Caco-2 (cell line): Measurements from ENCODE around the gene PDGFC. TPM values are rescaled to one million over a fixed set of nuclear protein-coding genes. Genes with fewer than 3 reads are reported as not detected.

Source experiments
- BruUV-seq: library from RNA; stranded (reverse); fragments of 400-500 nt; replicated peaks from 2 replicates; lab custom pipeline; 2021; lab: Mats Ljungman, UMichigan
- CTCF ChIA-PET: fragments of 300-600 bp; sonication (Branson Sonifier 250); formaldehyde crosslinking; loops from one replicate; lab custom pipeline; 2022; ENCODE audit warnings: antibody characterized with exemption; lab: Charles Lee
- POLR2A ChIA-PET: fragments of 300-600 bp; sonication (Branson Sonifier 250); formaldehyde crosslinking; loops from one replicate; lab custom pipeline; 2022; ENCODE audit warnings: antibody characterized with exemption; lab: Charles Lee
- DNase-seq, 2 experiments: peaks; one replicate each; pipeline versions ENCODE4 v3.0.0 to v3.0.0-alpha.2; 2020 to 2022
- H3K27me3 ChIP-seq: replicated peaks from 2 replicates; pipeline ENCODE4 v1.6.0; 2011; ENCODE audit warnings: low read length; ENCODE audit not compliant: control insufficient read depth, insufficient read depth
- H3K36me3 ChIP-seq: 2 replicates; pipeline ENCODE4 v1.5.1; 2011; ENCODE audit warnings: low read length; ENCODE audit not compliant: control insufficient read depth, insufficient read depth
- H3K4me1 ChIP-seq: fragments of 250-450 bp; sonication (Bioruptor Pico); 2 replicates; pipeline ENCODE4 v1.5.1; 2020; ENCODE audit warnings: mild to moderate bottlenecking
- H3K4me3 ChIP-seq: 2 replicates; pipeline ENCODE4 v1.5.1; 2011; ENCODE audit warnings: low read depth, mild to moderate bottlenecking, control low read depth, low read length
- H3K9me3 ChIP-seq: fragments of 250-450 bp; sonication (Bioruptor Pico); 2 replicates; pipeline ENCODE4 v1.5.1; 2020; ENCODE audit warnings: mild to moderate bottlenecking, moderate library complexity
- H3K27ac Mint-ChIP-seq: one replicate; pipeline ENCODE4 v1.8.0; 2022; ENCODE audit warnings: mixed read lengths; ENCODE audit not compliant: unreplicated experiment
- H3K27me3 Mint-ChIP-seq: one replicate; pipeline ENCODE4 v1.8.0; 2022; ENCODE audit warnings: mixed read lengths; ENCODE audit not compliant: insufficient read depth, unreplicated experiment
- H3K36me3 Mint-ChIP-seq: one replicate; pipeline ENCODE4 v1.8.0; 2022; ENCODE audit warnings: mild to moderate bottlenecking, mixed read lengths; ENCODE audit not compliant: insufficient read depth, unreplicated experiment
- H3K4me1 Mint-ChIP-seq: one replicate; pipeline ENCODE4 v1.8.0; 2022; ENCODE audit warnings: low read depth, mixed read lengths; ENCODE audit not compliant: unreplicated experiment
- H3K4me3 Mint-ChIP-seq: one replicate; pipeline ENCODE4 v1.8.0; 2022; ENCODE audit warnings: mild to moderate bottlenecking, moderate library complexity, mixed read lengths; ENCODE audit not compliant: unreplicated experiment
- H3K9me3 Mint-ChIP-seq: one replicate; pipeline ENCODE4 v1.8.0; 2022; ENCODE audit warnings: mixed read lengths; ENCODE audit not compliant: unreplicated experiment
- intact Hi-C: fragments of 100-400 bp; cut with micrococcal nuclease; formaldehyde crosslinking; loops from one replicate; pipeline ENCODE4 v1.10.0; 2022; ENCODE audit not compliant: unreplicated experiment
- total RNA-seq: library from RNA; stranded (reverse); gene quantifications from 2 replicates; pipeline ENCODE4 v1.2.3, GENCODE V29; 2022
- TF ChIP-seq, protein P1 (sequence below), 2 experiments: fragments of 200-600 bp in 1 of 2; IDR thresholded peaks; 1 replicate in 1 of 2; 2 replicates in 1 of 2; pipeline versions ENCODE4 v1.5.1 to v1.8.0; 2011 to 2022; ENCODE audit warnings: antibody characterized with exemption in 1 of 2, control low read depth in 1 of 2, inconsistent platforms in 1 of 2, low read depth in 1 of 2, low read length in 1 of 2, mild to moderate bottlenecking in 1 of 2, moderate library complexity in 1 of 2; ENCODE audit not compliant: insufficient read depth in 1 of 2, severe bottlenecking in 1 of 2, unreplicated experiment in 1 of 2

PDGFC gene
- total RNA-seq, 1 experiment from 2014 or later: 9.5 TPM

DNA sequence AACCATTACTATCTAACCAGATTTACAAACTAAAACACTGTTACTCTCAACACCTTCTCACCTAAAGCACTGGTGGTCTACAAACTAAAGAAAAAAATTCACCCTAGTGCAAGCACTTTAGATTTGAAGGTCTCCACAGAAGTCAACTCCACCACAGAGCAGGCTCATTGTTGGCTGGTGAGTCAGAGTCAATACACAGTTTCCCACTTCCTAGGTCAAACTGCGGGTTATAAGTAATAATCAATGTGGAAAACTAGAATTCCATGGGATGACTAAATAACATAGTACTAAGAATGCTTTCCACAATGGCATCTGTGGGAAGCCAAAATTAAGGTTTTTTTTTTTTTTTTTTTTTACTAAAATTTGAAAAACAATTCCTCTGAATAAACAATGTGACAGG lies 191.8 kb downstream of the PDGFC start:
- H3K4me3 Mint-ChIP-seq: no peak overlapping the region
- no peak overlapping the region for H3K4me3 ChIP-seq
- peaks cover 14% of the 10 kb centered on the region for H3K4me1 Mint-ChIP-seq
- TF ChIP-seq, protein P1, sequence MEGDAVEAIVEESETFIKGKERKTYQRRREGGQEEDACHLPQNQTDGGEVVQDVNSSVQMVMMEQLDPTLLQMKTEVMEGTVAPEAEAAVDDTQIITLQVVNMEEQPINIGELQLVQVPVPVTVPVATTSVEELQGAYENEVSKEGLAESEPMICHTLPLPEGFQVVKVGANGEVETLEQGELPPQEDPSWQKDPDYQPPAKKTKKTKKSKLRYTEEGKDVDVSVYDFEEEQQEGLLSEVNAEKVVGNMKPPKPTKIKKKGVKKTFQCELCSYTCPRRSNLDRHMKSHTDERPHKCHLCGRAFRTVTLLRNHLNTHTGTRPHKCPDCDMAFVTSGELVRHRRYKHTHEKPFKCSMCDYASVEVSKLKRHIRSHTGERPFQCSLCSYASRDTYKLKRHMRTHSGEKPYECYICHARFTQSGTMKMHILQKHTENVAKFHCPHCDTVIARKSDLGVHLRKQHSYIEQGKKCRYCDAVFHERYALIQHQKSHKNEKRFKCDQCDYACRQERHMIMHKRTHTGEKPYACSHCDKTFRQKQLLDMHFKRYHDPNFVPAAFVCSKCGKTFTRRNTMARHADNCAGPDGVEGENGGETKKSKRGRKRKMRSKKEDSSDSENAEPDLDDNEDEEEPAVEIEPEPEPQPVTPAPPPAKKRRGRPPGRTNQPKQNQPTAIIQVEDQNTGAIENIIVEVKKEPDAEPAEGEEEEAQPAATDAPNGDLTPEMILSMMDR (IDR thresholded peaks at IDR 0.05; ENCODE audit: insufficient read depth in 1 of 2, low read depth in 1 of 2, low read length in 1 of 2, severe bottlenecking in 1 of 2, unreplicated experiment in 1 of 2): no peak
- ChIA-PET POLR2A (no interaction called here), CTCF (no interaction called here)
- no peak overlapping the region for H3K27ac Mint-ChIP-seq
- DNase-seq: no peak
- intact Hi-C loops: no loop called here
- H3K4me1 ChIP-seq: no peaks in the 10 kb centered on the region; the same call in 1 of the 2 replicates
- no peaks in the 10 kb centered on the region for H3K27me3 ChIP-seq
- H3K9me3 ChIP-seq: no peaks in the 10 kb centered on the region
- H3K36me3 Mint-ChIP-seq: no peaks in the 10 kb centered on the region
- H3K27me3 Mint-ChIP-seq: no peaks in the 10 kb centered on the region
- no peaks in the 10 kb centered on the region for H3K36me3 ChIP-seq
- no TSS peak for BruUV-seq
- H3K9me3 Mint-ChIP-seq: peaks cover 9% of the 10 kb centered on the region

DNA sequence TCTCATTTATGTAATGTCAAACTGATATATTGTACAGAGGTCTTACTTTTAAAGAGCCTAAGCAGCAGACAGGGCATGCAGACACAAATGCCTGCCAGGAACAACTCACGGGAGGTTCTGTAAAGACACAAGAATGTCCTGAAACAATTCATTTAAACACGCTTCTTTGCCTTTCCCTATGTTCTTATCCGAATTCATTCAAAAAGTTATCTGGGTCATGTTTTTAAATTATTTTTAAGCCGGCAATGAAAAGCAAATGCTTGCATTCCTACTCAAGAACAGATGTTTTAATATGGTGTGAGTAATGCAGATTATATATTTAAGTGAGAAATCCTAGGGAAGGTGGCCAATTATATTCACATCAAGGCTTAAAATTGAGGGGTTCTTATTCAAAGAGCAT lies 192.6 kb downstream of the PDGFC start:
- POLR2A ChIA-PET: no interaction called here
- Mint-ChIP-seq H3K4me1 (peaks cover 12% of the 10 kb centered on the region), H3K27ac (no peak overlapping the region), H3K9me3 (peaks cover 4% of the 10 kb centered on the region), H3K36me3 (no peaks in the 10 kb centered on the region), H3K27me3 (no peaks in the 10 kb centered on the region), H3K4me3 (no peak overlapping the region)
- TF ChIP-seq, protein P1 (IDR thresholded peaks at IDR 0.05; ENCODE audit: insufficient read depth in 1 of 2, low read depth in 1 of 2, low read length in 1 of 2, severe bottlenecking in 1 of 2, unreplicated experiment in 1 of 2): no peak
- Histone ChIP-seq H3K4me1 (no peaks in the 10 kb centered on the region; the same call in 1 of the 2 replicates), H3K36me3 (no peaks in the 10 kb centered on the region), H3K9me3 (no peaks in the 10 kb centered on the region), H3K4me3 (no peak overlapping the region), H3K27me3 (no peaks in the 10 kb centered on the region)
- CTCF ChIA-PET: no interaction called here
- DNase-seq: no peak
- no TSS peak for BruUV-seq
- intact Hi-C loops: no loop called here

DNA sequence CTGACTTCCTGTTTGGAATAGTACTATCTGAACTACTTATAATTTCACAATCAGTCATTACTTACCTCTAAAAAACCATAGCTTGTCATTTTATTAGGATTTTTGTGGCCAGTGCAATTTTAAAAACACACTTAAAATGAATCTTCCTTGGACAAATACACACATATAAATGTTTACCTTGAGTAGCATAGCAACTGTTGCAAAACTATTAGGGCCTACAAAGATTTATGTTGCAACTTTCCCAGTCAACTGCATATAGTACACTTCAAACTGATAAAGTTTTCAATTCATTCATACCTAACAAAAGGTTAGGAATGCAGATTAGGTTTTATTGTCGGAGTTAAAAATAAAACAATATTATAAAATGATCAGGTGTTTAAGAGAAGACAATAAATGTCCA lies 193.0 kb downstream of the PDGFC start:
- no peaks in the 10 kb centered on the region for H3K27me3 Mint-ChIP-seq
- no peaks in the 10 kb centered on the region; the same call in 1 of the 2 replicates for H3K4me1 ChIP-seq
- H3K27me3 ChIP-seq: no peaks in the 10 kb centered on the region
- no peak overlapping the region for H3K4me3 Mint-ChIP-seq
- no peak for DNase-seq
- POLR2A ChIA-PET: no interaction called here
- peaks cover 16% of the 10 kb centered on the region for H3K4me1 Mint-ChIP-seq
- no TSS peak for BruUV-seq
- no peaks in the 10 kb centered on the region for H3K9me3 ChIP-seq
- no peaks in the 10 kb centered on the region for H3K36me3 ChIP-seq
- intact Hi-C loops: no loop called here
- CTCF ChIA-PET: no interaction called here
- no peaks in the 10 kb centered on the region for H3K9me3 Mint-ChIP-seq
- no peak overlapping the region for H3K4me3 ChIP-seq
- no peak overlapping the region for H3K27ac Mint-ChIP-seq
- TF ChIP-seq, protein P1 (IDR thresholded peaks at IDR 0.05; ENCODE audit: insufficient read depth in 1 of 2, low read depth in 1 of 2, low read length in 1 of 2, severe bottlenecking in 1 of 2, unreplicated experiment in 1 of 2): no peak
- no peaks in the 10 kb centered on the region for H3K36me3 Mint-ChIP-seq
